ENCODE data around the gene MORN2.

GRCh38 chr2:38875227-38875575 is 575 bp upstream of the MORN2 start:
- TF ChIP-seq CTCF (IDR thresholded peaks at IDR 0.05; ENCODE audit: low read length) (no peak), EZH2 (IDR thresholded peaks at IDR 0.05; ENCODE audit: borderline replicate concordance, low read length) (no peak)

Measured in OCI-LY1 (cell line).